Measurements from ENCODE around the gene APC. TPM values are rescaled to one million over a fixed set of nuclear protein-coding genes. Genes with fewer than 3 reads are reported as not detected.

The APC gene
- total and polyA plus RNA-seq, 10 of the 15 experiments (the other 5 are each of a cell fraction or from before 2014, with no cell fraction given), result 3.2 to 23.3 (median 13.8) TPM

- no peak overlapping the region for H3K9ac ChIP-seq (ENCODE audit: control insufficient read depth, insufficient read depth, low read length)
- no peak for TF ChIP-seq SMC3 (IDR thresholded peaks at IDR 0.05; ENCODE audit: borderline replicate concordance, low read length)
- TF ChIP-seq ZSCAN29 (IDR thresholded peaks at IDR 0.05), result no peak
- TF ChIP-seq NR2C1 (IDR thresholded peaks at IDR 0.05), result no peak
- TF ChIP-seq JUND (IDR thresholded peaks at IDR 0.05; ENCODE audit: low read depth, low read length), result no peak
- no peak for TF ChIP-seq TAF1 (IDR thresholded peaks at IDR 0.05; ENCODE audit: borderline replicate concordance, low read depth, low read length)
- no peak for TF ChIP-seq BACH1 (IDR thresholded peaks at IDR 0.05; ENCODE audit: borderline replicate concordance)
- no peak for TF ChIP-seq JUNB (IDR thresholded peaks at IDR 0.05)
- no peak for TF ChIP-seq MYC (IDR thresholded peaks at IDR 0.05; ENCODE audit: insufficient read depth, insufficient read length, insufficient replicate concordance, low read length, severe bottlenecking)
- no peak for TF ChIP-seq SRF (IDR thresholded peaks at IDR 0.05; ENCODE audit: low read depth in 2 of 2, low read length in 2 of 2)
- TF ChIP-seq CBX3 (IDR thresholded peaks at IDR 0.05; ENCODE audit: borderline replicate concordance, low read depth), result no peak
- TF ChIP-seq NKRF (conservative IDR thresholded peaks at IDR 0.05), result no peak
- no peak for TF ChIP-seq ZNF217 (IDR thresholded peaks at IDR 0.05)
- TF ChIP-seq NFIC (IDR thresholded peaks at IDR 0.05; ENCODE audit: low read depth, low read length), result no peak
- H3K27me3 ChIP-seq (replicated peaks in 1 of 2; ENCODE audit: control insufficient read depth in 2 of 2, insufficient read depth in 2 of 2, low read length in 1 of 2), result no peaks in the 10 kb centered on the region
- no peak overlapping the region for H3K27ac ChIP-seq (ENCODE audit: control insufficient read depth, insufficient read depth)
- FAIRE-seq (no peak), ATAC-seq (no peak), DNase-seq (ENCODE audit: low read depth, low spot score) (no peak)
- ChIA-PET RAD21 (ENCODE audit: unreplicated experiment) (no interaction called here), POLR2A (no interaction called here), CTCF (interaction anchor here (1.3 to 1.4 kb wide), 2 partner anchors 12 to 53 kb away, joined by 3 to 4 read pairs; no protein-coding TSS in a partner anchor), SMC1A (ENCODE audit: uncharacterized antibody, unreplicated experiment) (interaction anchor here (0.7 to 1.2 kb wide), 4 partner anchors 9 to 35 kb away, joined by 3 to 4 read pairs (median 3); no protein-coding TSS in a partner anchor)
- no peaks in the 10 kb centered on the region for H4K20me1 ChIP-seq (ENCODE audit: control insufficient read depth, insufficient read depth)
- BruUV-seq (replicated peaks), result no TSS peak
- WGBS (ENCODE audit: insufficient coverage, insufficient replicate concordance, low lambda C conversion rate, missing lambda C conversion rate), result 79% methylated on average over 7 of the region's 7 CpGs
- H3K4me2 ChIP-seq (ENCODE audit: control insufficient read depth, insufficient read depth), result no peak overlapping the region
- intact Hi-C loops (cut with micrococcal nuclease; ENCODE audit: unreplicated experiment) (no loop called here), in situ Hi-C loops (cut with MboI) (no loop called here)
- no peak overlapping the region for H2AFZ ChIP-seq (ENCODE audit: control insufficient read depth, low read depth, low read length)
- H3K4me1 ChIP-seq (ENCODE audit: control insufficient read depth, insufficient read depth, low read length), result peaks cover 3% of the 10 kb centered on the region; the same call in 1 of the 2 replicates
- no peaks in the 10 kb centered on the region for H3K9me3 ChIP-seq (replicated peaks; ENCODE audit: control insufficient read depth, insufficient read depth, low read length)
- no peak overlapping the region for H3K4me3 ChIP-seq
- H3K36me3 ChIP-seq (ENCODE audit: control insufficient read depth in 2 of 2, insufficient read depth in 2 of 2, low read length in 1 of 2), result no peaks in the 10 kb centered on the region
- peaks cover 17% of the 10 kb centered on the region for H3K79me2 ChIP-seq (ENCODE audit: control insufficient read depth, insufficient read depth, low read length)
These were observed 33.5 kb upstream of the APC start for GRCh38 chr5:112703866-112704820.

Data from GM12878 (cell line).